HG03460 (cell line): ENCODE measurements around the gene TSPAN14.
"Not testable (repeated sequence)": the region's sequence is repeated elsewhere in the genome, so short reads cannot be mapped to it uniquely, and the experiment has no call there.

Experiments
- ATAC-seq: cut with Tn5 transposase; IDR thresholded peaks from one replicate; pipeline ENCODE4 v1.9.1; 2021; ENCODE audit not compliant: unreplicated experiment

Gene TSPAN14

GRCh38 chr10:80520661-80521470 lies 66.8 kb downstream of the TSPAN14 start:
- ATAC-seq: no peak

- ATAC-seq: no peak
Observed at GRCh38 chr10:80522756-80523363, 68.8 kb downstream of the TSPAN14 start.

DNA sequence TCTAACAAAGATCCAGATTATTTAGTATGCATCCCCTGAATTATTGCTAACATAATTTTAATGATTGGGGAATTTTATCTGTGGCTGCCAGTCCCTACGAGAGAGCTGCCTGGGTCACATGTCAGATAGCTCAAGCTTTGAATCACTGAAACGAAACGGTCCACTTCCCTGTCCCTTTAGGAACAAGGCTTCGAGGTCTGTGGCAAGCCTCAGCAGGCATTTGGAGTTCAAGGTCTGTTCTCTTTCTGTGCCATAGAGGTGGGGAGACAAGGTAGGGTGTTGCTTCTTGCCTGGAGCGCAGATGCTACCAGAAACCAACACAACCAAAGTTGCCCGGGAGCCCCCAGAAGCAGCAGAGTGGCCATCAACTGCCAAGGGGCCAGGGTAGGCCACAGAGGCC lies 69.7 kb downstream of the TSPAN14 start:
- no peak for ATAC-seq

DNA sequence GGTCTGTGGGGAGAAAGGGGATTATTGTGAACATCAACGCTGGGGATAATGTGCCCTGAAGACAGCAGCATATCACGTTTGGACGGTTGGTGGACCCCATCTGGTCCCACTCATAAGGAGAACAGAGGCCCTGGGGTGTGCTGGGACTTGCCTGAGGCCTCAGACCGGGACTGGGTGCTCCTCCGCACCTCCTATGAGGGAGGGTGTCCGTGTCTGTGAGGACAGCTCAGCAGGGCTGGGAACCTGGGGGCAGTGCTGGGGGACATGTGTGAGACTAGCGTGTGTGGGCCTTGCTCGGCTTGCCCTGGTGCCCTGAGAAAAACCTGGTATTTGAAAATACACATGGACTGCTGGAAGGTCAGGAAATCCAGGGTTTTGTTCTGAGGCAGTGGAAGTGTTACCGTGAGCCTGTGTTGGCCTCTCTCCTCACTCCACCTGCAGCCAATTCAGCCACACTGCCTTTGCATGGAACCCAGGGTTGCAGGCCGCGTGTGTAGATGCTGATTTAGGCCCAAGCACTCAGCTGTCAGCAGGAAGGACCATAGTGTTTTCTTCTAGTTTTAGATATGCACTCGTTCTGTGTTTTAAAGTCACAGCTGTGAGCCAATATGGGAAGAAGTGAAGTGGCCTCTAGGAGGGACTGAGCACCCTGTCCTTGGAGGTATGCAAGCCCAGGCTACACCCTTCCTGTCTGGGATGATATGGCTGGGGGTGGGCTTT lies 70.2 kb downstream of the TSPAN14 start:
- no peak for ATAC-seq

- ATAC-seq: no peak
Observed at GRCh38 chr10:80526218-80526617, 72.1 kb downstream of the TSPAN14 start.

- no peak for ATAC-seq
Observed at GRCh38 chr10:80526742-80527141, 72.6 kb downstream of the TSPAN14 start.

- no peak for ATAC-seq
Observed at GRCh38 chr10:80528185-80528700, 74.1 kb downstream of the TSPAN14 start.

DNA sequence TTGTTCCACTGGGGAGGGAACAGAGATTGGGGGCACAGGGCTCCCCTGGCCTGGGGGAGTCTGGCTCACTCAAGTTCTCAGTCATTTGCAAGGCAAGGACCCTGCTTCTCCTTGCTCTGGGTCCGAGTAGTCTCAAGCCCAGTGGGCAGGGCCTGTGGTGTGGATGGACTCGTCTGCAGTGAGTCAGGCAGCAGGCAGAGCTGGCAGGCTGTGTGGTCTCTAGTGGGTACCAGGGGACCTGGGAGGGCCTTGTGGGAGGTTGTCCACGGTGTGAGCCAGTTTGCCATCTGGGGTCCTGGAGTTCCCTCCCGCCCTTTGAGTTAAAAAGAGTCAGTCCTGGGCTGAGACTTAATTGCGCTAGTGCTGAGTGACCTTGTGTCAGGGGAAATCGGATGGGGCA lies 74.8 kb downstream of the TSPAN14 start:
- ATAC-seq: no peak

DNA sequence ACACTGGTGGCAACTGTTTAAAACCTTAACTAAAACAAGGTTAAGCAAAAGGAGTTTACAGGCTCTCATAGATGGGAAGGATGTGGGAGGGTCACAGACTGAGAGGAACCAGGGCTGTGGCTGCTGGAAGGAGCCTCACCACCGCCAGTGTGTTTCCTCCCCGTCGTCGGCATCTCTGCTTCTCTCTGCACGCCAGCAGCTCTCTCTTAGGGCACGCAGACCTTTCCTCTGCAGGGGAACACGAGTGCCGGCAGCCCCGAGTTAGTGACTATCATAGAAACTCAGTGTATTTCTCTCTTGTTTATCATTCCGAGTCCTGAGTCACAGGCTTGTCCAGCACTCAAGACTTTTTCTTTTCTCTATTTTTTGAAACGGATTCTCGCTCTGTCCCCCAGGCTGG lies 75.5 kb downstream of the TSPAN14 start:
- no peak for ATAC-seq

GRCh38 chr10:80530251-80530650 lies 76.1 kb downstream of the TSPAN14 start:
- no peak for ATAC-seq

GRCh38 chr10:80530816-80531215 lies 76.7 kb downstream of the TSPAN14 start:
- no peak for ATAC-seq

DNA sequence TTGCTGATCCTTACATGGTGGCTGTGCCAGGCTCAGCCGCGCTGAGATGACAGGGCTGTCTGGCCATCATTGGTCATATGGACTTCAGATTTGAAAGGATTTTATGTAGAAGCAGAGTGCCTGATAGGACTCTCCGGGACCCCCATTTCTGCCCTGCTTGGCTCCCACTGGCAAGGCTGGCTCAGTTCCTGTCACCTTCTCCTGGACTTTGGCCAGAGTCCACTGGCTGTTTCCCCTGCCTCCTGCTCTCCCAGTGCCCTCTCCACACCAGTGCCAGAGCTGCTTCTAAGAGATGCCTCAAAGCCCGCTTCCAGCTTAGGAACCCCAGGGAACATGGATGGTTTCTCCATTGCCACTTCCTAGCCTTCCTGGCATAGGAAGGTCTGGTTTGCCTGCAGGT lies 78.5 kb downstream of the TSPAN14 start:
- ATAC-seq: no peak

GRCh38 chr10:80534059-80534458 lies 79.9 kb downstream of the TSPAN14 start:
- not testable (repeated sequence) for ATAC-seq

GRCh38 chr10:80534646-80535045 lies 80.5 kb downstream of the TSPAN14 start:
- ATAC-seq: not testable (repeated sequence)

GRCh38 chr10:80535671-80536360 lies 81.7 kb downstream of the TSPAN14 start:
- peak; percentile 75 for ATAC-seq

DNA sequence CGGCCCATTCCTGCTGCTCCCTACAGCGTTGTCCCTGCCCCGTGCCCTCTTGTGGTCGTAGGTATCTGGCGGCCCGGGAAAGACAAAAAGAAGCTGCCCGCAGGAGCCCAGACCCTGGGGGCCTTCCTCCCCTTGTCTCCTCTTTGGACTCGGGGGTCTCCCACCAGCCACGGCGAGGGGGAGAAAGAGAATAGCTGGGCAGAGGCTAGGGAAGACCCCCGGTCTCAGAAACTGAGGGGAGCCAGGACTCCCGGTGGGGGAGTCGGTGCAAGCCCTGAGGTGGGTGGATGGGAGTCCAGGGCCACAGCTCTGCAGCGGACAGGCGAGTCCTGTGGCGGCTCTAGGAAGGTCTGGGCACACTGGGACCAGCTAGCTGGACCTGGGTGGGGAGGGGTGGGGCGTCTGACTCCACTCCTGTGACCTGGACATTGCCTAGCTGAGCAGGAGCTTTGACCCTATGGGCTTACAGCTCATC lies 82.3 kb downstream of the TSPAN14 start:
- no peak for ATAC-seq

DNA sequence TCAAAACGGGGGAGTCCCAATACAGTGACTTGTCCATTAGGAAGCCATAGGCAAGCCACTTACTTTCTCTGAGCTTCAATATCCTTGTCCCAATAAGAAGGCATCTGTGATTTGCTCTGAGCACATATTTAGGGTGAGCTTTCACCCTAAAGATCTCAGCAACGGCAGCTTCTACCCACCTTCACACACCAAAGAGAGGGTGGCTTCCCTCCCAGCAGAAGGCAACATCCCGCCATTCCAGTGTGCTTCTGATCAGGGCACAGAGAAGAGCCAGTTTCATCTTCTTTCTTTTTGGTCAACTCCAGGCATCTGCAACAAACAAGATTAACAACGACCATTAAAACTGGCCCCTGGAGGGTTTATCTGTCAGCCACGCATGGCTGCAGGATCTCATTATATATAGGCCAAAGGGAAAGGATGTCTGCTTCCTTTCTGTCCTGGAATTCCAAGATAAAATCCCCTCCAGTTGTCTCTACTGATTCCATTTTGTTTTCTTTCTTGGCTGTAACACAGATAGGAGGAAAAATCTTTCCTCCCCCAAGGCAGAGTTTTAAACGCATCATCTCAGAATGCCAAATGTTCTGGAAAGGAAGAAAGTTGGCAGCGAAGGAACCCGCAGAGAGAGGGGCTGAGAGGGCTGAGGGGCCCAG lies 83.1 kb downstream of the TSPAN14 start:
- ATAC-seq: no peak

- ATAC-seq: no peak
Observed at GRCh38 chr10:80537736-80538480, 83.8 kb downstream of the TSPAN14 start, which contains the start of gene SH2D4B. Gene SH2D4B, plus strand, starts transcription at chr10:80537902. Its CDS starts 430 bp downstream, at chr10:80538332.

DNA sequence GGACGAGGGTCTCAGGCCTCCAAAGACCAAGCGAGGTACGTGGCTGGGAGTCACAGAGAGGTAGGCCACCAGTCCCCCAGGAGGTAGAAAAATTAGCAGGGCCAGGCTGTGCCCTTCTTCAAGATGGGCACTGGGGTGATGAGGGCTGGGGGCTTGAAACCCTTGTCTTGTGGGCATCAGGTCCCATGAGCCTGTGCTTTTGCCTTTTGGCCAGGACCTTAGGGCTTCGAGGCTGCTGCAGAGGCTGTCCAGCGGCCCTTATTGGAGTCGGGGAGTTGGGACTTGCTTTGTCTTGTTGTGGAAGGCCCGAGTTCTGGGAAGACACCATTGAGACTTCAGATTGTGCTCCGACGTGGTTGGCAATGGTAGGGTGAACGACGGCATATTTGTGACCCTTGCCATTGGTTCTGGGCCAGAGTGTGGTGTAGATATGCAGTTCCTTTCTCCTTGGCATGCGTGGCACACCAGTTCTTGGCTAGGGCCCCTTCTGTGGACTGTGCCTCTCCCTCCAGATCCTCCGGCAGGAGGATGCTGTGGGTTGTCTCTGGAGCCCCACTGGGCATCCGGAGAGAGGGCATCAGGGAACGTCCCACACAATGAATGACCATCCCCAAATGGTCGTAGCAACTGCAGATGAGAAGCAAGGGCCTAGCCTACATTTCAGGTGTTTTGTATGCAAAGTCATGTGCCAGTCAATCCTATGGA lies 84.5 kb downstream of the TSPAN14 start:
- ATAC-seq: no peak
